Caco-2 (cell line): Measurements from ENCODE around the gene DNAH2. TPM values are rescaled to one million over a fixed set of nuclear protein-coding genes. Genes with fewer than 3 reads are reported as not detected.
A peak's percentile ranks its signal among the peaks of the same experiment; 100 is the strongest.

ENCODE experiments used
- BruUV-seq: library from RNA; stranded (reverse); fragments of 400-500 nt; replicated peaks from 2 replicates; lab custom pipeline; 2021; lab: Mats Ljungman, UMichigan
- CTCF ChIA-PET: fragments of 300-600 bp; sonication (Branson Sonifier 250); formaldehyde crosslinking; loops from one replicate; lab custom pipeline; 2022; ENCODE audit warnings: antibody characterized with exemption; lab: Charles Lee
- POLR2A ChIA-PET: fragments of 300-600 bp; sonication (Branson Sonifier 250); formaldehyde crosslinking; loops from one replicate; lab custom pipeline; 2022; ENCODE audit warnings: antibody characterized with exemption; lab: Charles Lee
- DNase-seq, 2 experiments: peaks; one replicate each; pipeline versions ENCODE4 v3.0.0 to v3.0.0-alpha.2; 2020 to 2022
- H3K27me3 ChIP-seq: replicated peaks from 2 replicates; pipeline ENCODE4 v1.6.0; 2011; ENCODE audit warnings: low read length; ENCODE audit not compliant: control insufficient read depth, insufficient read depth
- H3K36me3 ChIP-seq: 2 replicates; pipeline ENCODE4 v1.5.1; 2011; ENCODE audit warnings: low read length; ENCODE audit not compliant: control insufficient read depth, insufficient read depth
- H3K4me1 ChIP-seq: fragments of 250-450 bp; sonication (Bioruptor Pico); 2 replicates; pipeline ENCODE4 v1.5.1; 2020; ENCODE audit warnings: mild to moderate bottlenecking
- H3K4me3 ChIP-seq: 2 replicates; pipeline ENCODE4 v1.5.1; 2011; ENCODE audit warnings: low read depth, mild to moderate bottlenecking, control low read depth, low read length
- H3K9me3 ChIP-seq: fragments of 250-450 bp; sonication (Bioruptor Pico); 2 replicates; pipeline ENCODE4 v1.5.1; 2020; ENCODE audit warnings: mild to moderate bottlenecking, moderate library complexity
- H3K27ac Mint-ChIP-seq: one replicate; pipeline ENCODE4 v1.8.0; 2022; ENCODE audit warnings: mixed read lengths; ENCODE audit not compliant: unreplicated experiment
- H3K27me3 Mint-ChIP-seq: one replicate; pipeline ENCODE4 v1.8.0; 2022; ENCODE audit warnings: mixed read lengths; ENCODE audit not compliant: insufficient read depth, unreplicated experiment
- H3K36me3 Mint-ChIP-seq: one replicate; pipeline ENCODE4 v1.8.0; 2022; ENCODE audit warnings: mild to moderate bottlenecking, mixed read lengths; ENCODE audit not compliant: insufficient read depth, unreplicated experiment
- H3K4me1 Mint-ChIP-seq: one replicate; pipeline ENCODE4 v1.8.0; 2022; ENCODE audit warnings: low read depth, mixed read lengths; ENCODE audit not compliant: unreplicated experiment
- H3K4me3 Mint-ChIP-seq: one replicate; pipeline ENCODE4 v1.8.0; 2022; ENCODE audit warnings: mild to moderate bottlenecking, moderate library complexity, mixed read lengths; ENCODE audit not compliant: unreplicated experiment
- H3K9me3 Mint-ChIP-seq: one replicate; pipeline ENCODE4 v1.8.0; 2022; ENCODE audit warnings: mixed read lengths; ENCODE audit not compliant: unreplicated experiment
- CTCF ChIP-seq, 2 experiments: fragments of 200-600 bp in 1 of 2; IDR thresholded peaks; 1 replicate in 1 of 2; 2 replicates in 1 of 2; pipeline versions ENCODE4 v1.5.1 to v1.8.0; 2011 to 2022; ENCODE audit warnings: antibody characterized with exemption in 1 of 2, control low read depth in 1 of 2, inconsistent platforms in 1 of 2, low read depth in 1 of 2, low read length in 1 of 2, mild to moderate bottlenecking in 1 of 2, moderate library complexity in 1 of 2; ENCODE audit not compliant: insufficient read depth in 1 of 2, severe bottlenecking in 1 of 2, unreplicated experiment in 1 of 2
- intact Hi-C: fragments of 100-400 bp; cut with micrococcal nuclease; formaldehyde crosslinking; loops from one replicate; pipeline ENCODE4 v1.10.0; 2022; ENCODE audit not compliant: unreplicated experiment
- total RNA-seq: library from RNA; stranded (reverse); gene quantifications from 2 replicates; pipeline ENCODE4 v1.2.3, GENCODE V29; 2022

DNAH2 gene
- total RNA-seq, 1 experiment from 2014 or later = 1.9 TPM

GRCh38 chr17:7740481-7741001 lies 23.0 kb downstream of the DNAH2 start:
- CTCF ChIA-PET = no interaction called here
- Histone ChIP-seq H3K4me1 (no peaks in the 10 kb centered on the region; the same call in 1 of the 2 replicates), H3K27me3 (no peaks in the 10 kb centered on the region), H3K4me3 (peak overlapping the region; percentile 12), H3K9me3 (no peaks in the 10 kb centered on the region), H3K36me3 (no peaks in the 10 kb centered on the region)
- peak in 1 of 2 experiments; percentile 2 for DNase-seq
- H3K27ac Mint-ChIP-seq = peak overlapping the region; percentile 14
- H3K9me3 Mint-ChIP-seq = no peaks in the 10 kb centered on the region
- peaks cover 8% of the 10 kb centered on the region for H3K4me1 Mint-ChIP-seq
- TF ChIP-seq CTCF (IDR thresholded peaks at IDR 0.05; ENCODE audit: insufficient read depth in 1 of 2, low read depth in 1 of 2, low read length in 1 of 2, severe bottlenecking in 1 of 2, unreplicated experiment in 1 of 2) = no peak
- H3K4me3 Mint-ChIP-seq = peak overlapping the region; percentile 61
- peaks cover 18% of the 10 kb centered on the region for H3K27me3 Mint-ChIP-seq
- no TSS peak for BruUV-seq
- no peaks in the 10 kb centered on the region for H3K36me3 Mint-ChIP-seq
- intact Hi-C loops = loop anchor here (10.0 kb wide), 2 partner anchors 174 to 244 kb away; partner anchors contain the start of gene RNF227
- POLR2A ChIA-PET = no interaction called here

- ChIA-PET POLR2A (no interaction called here), CTCF (interaction anchor here (0.6 to 2.1 kb wide), 7 partner anchors 8 to 504 kb away, joined by 3 to 17 read pairs (median 5); partner anchors contain the start of gene TP53)
- no peak for DNase-seq
- peaks cover 8% of the 10 kb centered on the region for H3K4me1 Mint-ChIP-seq
- no TSS peak for BruUV-seq
- no peak for TF ChIP-seq CTCF (IDR thresholded peaks at IDR 0.05; ENCODE audit: insufficient read depth in 1 of 2, low read depth in 1 of 2, low read length in 1 of 2, severe bottlenecking in 1 of 2, unreplicated experiment in 1 of 2)
- Histone ChIP-seq H3K36me3 (no peaks in the 10 kb centered on the region), H3K4me1 (no peaks in the 10 kb centered on the region; the same call in none of the 2 replicates), H3K27me3 (no peaks in the 10 kb centered on the region), H3K9me3 (no peaks in the 10 kb centered on the region), H3K4me3 (no peak overlapping the region)
- H3K27me3 Mint-ChIP-seq = peaks cover 13% of the 10 kb centered on the region
- H3K36me3 Mint-ChIP-seq = no peaks in the 10 kb centered on the region
- no peak overlapping the region for H3K27ac Mint-ChIP-seq
- intact Hi-C loops = loop anchor here (1.0 to 10.0 kb wide), 4 partner anchors 40 to 242 kb away; partner anchors contain the start of gene RNF227
- H3K4me3 Mint-ChIP-seq = no peak overlapping the region
- H3K9me3 Mint-ChIP-seq = no peaks in the 10 kb centered on the region
Measured at GRCh38 chr17:7742729-7743128, 25.2 kb downstream of the DNAH2 start.

GRCh38 chr17:7744416-7744815 lies 26.9 kb downstream of the DNAH2 start:
- H3K9me3 Mint-ChIP-seq = no peaks in the 10 kb centered on the region
- Histone ChIP-seq H3K27me3 (no peaks in the 10 kb centered on the region), H3K9me3 (no peaks in the 10 kb centered on the region), H3K4me3 (no peak overlapping the region), H3K36me3 (no peaks in the 10 kb centered on the region), H3K4me1 (peaks cover 3% of the 10 kb centered on the region)
- peak overlapping the region; percentile 2 for H3K27ac Mint-ChIP-seq
- H3K36me3 Mint-ChIP-seq = peaks cover 5% of the 10 kb centered on the region
- no peak overlapping the region for H3K4me3 Mint-ChIP-seq
- CTCF ChIA-PET = interaction anchor here (0.5 to 2.4 kb wide), 15 partner anchors 37 to 502 kb away, joined by 3 to 39 read pairs (median 5); partner anchors contain the start of genes CTC1, KDM6B, NAA38 and TP53
- no peak for DNase-seq
- no TSS peak for BruUV-seq
- intact Hi-C loops = loop anchor here (10.0 kb wide), 2 partner anchors 170 to 240 kb away; partner anchors contain the start of gene RNF227
- peaks cover 10% of the 10 kb centered on the region for H3K27me3 Mint-ChIP-seq
- peaks cover 8% of the 10 kb centered on the region for H3K4me1 Mint-ChIP-seq
- POLR2A ChIA-PET = no interaction called here
- no peak for TF ChIP-seq CTCF (IDR thresholded peaks at IDR 0.05; ENCODE audit: insufficient read depth in 1 of 2, low read depth in 1 of 2, low read length in 1 of 2, severe bottlenecking in 1 of 2, unreplicated experiment in 1 of 2)
